Measurements from ENCODE around the gene MTMR10. TPM values are rescaled to one million over a fixed set of nuclear protein-coding genes. Genes with fewer than 3 reads are reported as not detected.

The MTMR10 gene
- total and polyA plus RNA-seq, 2 experiments from 2014 or later: 4.3 to 11.3 TPM

DNA sequence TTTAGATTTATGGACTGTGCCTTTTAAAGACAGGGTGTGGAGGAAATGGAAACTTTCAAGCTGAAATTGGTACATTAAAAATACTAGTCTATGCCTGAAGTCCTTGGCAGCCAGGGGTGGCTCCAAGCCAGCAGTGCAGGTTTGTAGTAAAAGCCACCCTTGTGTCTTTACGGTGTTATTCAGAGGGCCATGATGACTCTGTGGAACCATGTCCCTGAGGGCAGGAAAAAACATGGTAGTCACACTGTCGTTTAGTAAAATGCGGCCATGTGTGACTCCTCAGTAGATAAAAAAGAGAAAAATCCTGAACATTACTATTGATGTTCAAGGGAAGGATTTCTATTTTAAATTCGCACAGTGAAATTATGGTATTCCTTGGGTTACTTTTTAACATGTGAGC is 85.1 kb downstream of the MTMR10 start:
- no peaks in the 10 kb centered on the region for H3F3A ChIP-seq (replicated peaks; ENCODE audit: low read depth)
- peaks cover 4% of the 10 kb centered on the region; the same call in 1 of the 2 replicates for H3K4me1 ChIP-seq (ENCODE audit: insufficient read depth)
- H3K79me2 ChIP-seq (replicated peaks; ENCODE audit: insufficient read depth): 0 out of 2 replicates have a peak, but pooled peaks cover 5% of the 10 kb centered on the region
- H3K4me3 Mint-ChIP-seq: no peak overlapping the region
- H3K4me1 Mint-ChIP-seq: peaks cover 14% of the 10 kb centered on the region; the same call in 2 of the 3 replicates
- 0 out of 2 replicates have a peak, but pooled peaks cover 5% of the 10 kb centered on the region for H4K20me1 ChIP-seq (replicated peaks; ENCODE audit: insufficient read depth)
- no peak overlapping the region for H3K27ac Mint-ChIP-seq
- H3K27ac ChIP-seq (ENCODE audit: low read depth): no peak overlapping the region
- H3K9me2 ChIP-seq (ENCODE audit: insufficient read depth): no peaks in the 10 kb centered on the region
- no peak for ATAC-seq
- H3K36me3 Mint-ChIP-seq (ENCODE audit: low read depth): peaks cover 31% of the 10 kb centered on the region
- no peaks in the 10 kb centered on the region for H3K9me3 Mint-ChIP-seq
- H3K27me3 ChIP-seq (ENCODE audit: insufficient read depth): no peaks in the 10 kb centered on the region
- no peak overlapping the region for H3K4me2 ChIP-seq
- no peak overlapping the region for H2AFZ ChIP-seq
- DNase-seq (ENCODE audit: low spot score): no peak
- H3K27me3 Mint-ChIP-seq (ENCODE audit: insufficient read depth, low read depth, poor library complexity): peaks cover 2% of the 10 kb centered on the region
- peaks cover 5% of the 10 kb centered on the region for H3K36me3 ChIP-seq (ENCODE audit: insufficient read depth)
- TF ChIP-seq EZH2 (IDR thresholded peaks at IDR 0.05; ENCODE audit: low read depth, unreplicated experiment) (no peak), JUNB (IDR thresholded peaks at IDR 0.05; ENCODE audit: unreplicated experiment) (no peak), POLR2AphosphoS5 (IDR thresholded peaks at IDR 0.05; ENCODE audit: low read depth) (no peak), NANOG (IDR thresholded peaks at IDR 0.05; ENCODE audit: borderline replicate concordance) (no peak), CREB1 (CRISPR knock-in tag; IDR thresholded peaks at IDR 0.05; ENCODE audit: low read depth) (no peak), ZNF331 (CRISPR knock-in tag; IDR thresholded peaks at IDR 0.05; ENCODE audit: low read depth) (no peak), STAT1 (IDR thresholded peaks at IDR 0.05; ENCODE audit: unreplicated experiment) (no peak), ZNF114 (CRISPR knock-in tag; IDR thresholded peaks at IDR 0.05) (no peak), EZH2phosphoT487 (IDR thresholded peaks at IDR 0.05; ENCODE audit: unreplicated experiment) (no peak)
- TF ChIP-seq, protein P1, sequence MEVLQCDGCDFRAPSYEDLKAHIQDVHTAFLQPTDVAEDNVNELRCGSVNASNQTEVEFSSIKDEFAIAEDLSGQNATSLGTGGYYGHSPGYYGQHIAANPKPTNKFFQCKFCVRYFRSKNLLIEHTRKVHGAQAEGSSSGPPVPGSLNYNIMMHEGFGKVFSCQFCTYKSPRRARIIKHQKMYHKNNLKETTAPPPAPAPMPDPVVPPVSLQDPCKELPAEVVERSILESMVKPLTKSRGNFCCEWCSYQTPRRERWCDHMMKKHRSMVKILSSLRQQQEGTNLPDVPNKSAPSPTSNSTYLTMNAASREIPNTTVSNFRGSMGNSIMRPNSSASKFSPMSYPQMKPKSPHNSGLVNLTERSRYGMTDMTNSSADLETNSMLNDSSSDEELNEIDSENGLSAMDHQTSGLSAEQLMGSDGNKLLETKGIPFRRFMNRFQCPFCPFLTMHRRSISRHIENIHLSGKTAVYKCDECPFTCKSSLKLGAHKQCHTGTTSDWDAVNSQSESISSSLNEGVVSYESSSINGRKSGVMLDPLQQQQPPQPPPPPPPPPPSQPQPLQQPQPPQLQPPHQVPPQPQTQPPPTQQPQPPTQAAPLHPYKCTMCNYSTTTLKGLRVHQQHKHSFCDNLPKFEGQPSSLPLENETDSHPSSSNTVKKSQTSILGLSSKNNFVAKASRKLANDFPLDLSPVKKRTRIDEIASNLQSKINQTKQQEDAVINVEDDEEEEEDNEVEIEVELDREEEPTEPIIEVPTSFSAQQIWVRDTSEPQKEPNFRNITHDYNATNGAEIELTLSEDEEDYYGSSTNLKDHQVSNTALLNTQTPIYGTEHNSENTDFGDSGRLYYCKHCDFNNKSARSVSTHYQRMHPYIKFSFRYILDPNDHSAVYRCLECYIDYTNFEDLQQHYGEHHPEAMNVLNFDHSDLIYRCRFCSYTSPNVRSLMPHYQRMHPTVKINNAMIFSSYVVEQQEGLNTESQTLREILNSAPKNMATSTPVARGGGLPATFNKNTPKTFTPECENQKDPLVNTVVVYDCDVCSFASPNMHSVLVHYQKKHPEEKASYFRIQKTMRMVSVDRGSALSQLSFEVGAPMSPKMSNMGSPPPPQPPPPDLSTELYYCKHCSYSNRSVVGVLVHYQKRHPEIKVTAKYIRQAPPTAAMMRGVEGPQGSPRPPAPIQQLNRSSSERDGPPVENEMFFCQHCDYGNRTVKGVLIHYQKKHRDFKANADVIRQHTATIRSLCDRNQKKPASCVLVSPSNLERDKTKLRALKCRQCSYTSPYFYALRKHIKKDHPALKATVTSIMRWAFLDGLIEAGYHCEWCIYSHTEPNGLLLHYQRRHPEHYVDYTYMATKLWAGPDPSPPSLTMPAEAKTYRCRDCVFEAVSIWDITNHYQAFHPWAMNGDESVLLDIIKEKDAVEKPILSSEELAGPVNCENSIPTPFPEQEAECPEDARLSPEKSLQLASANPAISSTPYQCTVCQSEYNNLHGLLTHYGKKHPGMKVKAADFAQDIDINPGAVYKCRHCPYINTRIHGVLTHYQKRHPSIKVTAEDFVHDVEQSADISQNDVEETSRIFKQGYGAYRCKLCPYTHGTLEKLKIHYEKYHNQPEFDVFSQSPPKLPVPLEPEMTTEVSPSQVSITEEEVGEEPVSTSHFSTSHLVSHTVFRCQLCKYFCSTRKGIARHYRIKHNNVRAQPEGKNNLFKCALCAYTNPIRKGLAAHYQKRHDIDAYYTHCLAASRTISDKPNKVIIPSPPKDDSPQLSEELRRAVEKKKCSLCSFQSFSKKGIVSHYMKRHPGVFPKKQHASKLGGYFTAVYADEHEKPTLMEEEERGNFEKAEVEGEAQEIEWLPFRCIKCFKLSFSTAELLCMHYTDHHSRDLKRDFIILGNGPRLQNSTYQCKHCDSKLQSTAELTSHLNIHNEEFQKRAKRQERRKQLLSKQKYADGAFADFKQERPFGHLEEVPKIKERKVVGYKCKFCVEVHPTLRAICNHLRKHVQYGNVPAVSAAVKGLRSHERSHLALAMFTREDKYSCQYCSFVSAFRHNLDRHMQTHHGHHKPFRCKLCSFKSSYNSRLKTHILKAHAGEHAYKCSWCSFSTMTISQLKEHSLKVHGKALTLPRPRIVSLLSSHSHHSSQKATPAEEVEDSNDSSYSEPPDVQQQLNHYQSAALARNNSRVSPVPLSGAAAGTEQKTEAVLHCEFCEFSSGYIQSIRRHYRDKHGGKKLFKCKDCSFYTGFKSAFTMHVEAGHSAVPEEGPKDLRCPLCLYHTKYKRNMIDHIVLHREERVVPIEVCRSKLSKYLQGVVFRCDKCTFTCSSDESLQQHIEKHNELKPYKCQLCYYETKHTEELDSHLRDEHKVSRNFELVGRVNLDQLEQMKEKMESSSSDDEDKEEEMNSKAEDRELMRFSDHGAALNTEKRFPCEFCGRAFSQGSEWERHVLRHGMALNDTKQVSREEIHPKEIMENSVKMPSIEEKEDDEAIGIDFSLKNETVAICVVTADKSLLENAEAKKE (CRISPR knock-in tag; IDR thresholded peaks at IDR 0.05): no peak
- TF ChIP-seq, protein P2, sequence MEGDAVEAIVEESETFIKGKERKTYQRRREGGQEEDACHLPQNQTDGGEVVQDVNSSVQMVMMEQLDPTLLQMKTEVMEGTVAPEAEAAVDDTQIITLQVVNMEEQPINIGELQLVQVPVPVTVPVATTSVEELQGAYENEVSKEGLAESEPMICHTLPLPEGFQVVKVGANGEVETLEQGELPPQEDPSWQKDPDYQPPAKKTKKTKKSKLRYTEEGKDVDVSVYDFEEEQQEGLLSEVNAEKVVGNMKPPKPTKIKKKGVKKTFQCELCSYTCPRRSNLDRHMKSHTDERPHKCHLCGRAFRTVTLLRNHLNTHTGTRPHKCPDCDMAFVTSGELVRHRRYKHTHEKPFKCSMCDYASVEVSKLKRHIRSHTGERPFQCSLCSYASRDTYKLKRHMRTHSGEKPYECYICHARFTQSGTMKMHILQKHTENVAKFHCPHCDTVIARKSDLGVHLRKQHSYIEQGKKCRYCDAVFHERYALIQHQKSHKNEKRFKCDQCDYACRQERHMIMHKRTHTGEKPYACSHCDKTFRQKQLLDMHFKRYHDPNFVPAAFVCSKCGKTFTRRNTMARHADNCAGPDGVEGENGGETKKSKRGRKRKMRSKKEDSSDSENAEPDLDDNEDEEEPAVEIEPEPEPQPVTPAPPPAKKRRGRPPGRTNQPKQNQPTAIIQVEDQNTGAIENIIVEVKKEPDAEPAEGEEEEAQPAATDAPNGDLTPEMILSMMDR (conservative IDR thresholded peaks at IDR 0.05; ENCODE audit: low read depth in 2 of 2): no peak
- TF ChIP-seq, protein P3, sequence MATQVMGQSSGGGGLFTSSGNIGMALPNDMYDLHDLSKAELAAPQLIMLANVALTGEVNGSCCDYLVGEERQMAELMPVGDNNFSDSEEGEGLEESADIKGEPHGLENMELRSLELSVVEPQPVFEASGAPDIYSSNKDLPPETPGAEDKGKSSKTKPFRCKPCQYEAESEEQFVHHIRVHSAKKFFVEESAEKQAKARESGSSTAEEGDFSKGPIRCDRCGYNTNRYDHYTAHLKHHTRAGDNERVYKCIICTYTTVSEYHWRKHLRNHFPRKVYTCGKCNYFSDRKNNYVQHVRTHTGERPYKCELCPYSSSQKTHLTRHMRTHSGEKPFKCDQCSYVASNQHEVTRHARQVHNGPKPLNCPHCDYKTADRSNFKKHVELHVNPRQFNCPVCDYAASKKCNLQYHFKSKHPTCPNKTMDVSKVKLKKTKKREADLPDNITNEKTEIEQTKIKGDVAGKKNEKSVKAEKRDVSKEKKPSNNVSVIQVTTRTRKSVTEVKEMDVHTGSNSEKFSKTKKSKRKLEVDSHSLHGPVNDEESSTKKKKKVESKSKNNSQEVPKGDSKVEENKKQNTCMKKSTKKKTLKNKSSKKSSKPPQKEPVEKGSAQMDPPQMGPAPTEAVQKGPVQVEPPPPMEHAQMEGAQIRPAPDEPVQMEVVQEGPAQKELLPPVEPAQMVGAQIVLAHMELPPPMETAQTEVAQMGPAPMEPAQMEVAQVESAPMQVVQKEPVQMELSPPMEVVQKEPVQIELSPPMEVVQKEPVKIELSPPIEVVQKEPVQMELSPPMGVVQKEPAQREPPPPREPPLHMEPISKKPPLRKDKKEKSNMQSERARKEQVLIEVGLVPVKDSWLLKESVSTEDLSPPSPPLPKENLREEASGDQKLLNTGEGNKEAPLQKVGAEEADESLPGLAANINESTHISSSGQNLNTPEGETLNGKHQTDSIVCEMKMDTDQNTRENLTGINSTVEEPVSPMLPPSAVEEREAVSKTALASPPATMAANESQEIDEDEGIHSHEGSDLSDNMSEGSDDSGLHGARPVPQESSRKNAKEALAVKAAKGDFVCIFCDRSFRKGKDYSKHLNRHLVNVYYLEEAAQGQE (IDR thresholded peaks at IDR 0.05; ENCODE audit: unreplicated experiment): no peak
- TF ChIP-seq, protein P4, sequence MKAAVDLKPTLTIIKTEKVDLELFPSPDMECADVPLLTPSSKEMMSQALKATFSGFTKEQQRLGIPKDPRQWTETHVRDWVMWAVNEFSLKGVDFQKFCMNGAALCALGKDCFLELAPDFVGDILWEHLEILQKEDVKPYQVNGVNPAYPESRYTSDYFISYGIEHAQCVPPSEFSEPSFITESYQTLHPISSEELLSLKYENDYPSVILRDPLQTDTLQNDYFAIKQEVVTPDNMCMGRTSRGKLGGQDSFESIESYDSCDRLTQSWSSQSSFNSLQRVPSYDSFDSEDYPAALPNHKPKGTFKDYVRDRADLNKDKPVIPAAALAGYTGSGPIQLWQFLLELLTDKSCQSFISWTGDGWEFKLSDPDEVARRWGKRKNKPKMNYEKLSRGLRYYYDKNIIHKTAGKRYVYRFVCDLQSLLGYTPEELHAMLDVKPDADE (IDR thresholded peaks at IDR 0.05): no peak
- H3K4me3 ChIP-seq: no peak overlapping the region
